Measurements from ENCODE around the gene SLC13A3.

The SLC13A3 gene

DNA sequence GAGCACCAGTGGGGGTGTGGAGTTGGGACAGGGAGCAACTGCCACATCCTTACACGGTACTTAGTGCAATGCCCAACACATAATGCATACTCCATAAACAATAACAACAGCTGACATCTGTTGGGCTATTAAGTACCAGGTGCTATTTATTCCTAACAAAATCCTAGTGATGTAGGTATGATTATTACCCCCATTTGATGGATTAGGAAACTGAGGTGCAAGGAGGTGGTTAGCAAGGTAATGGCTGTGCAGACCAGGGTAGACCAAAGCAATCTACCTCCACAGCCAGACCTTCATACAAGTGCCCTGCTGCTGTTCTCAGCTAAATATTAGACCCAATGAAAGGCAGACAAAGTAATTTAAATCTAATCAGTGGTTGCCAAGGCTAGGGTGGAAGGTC lies 36.8 kb downstream of the SLC13A3 start:
- no peak overlapping the region for H3K27ac ChIP-seq (ENCODE audit: low read depth, low read length)
- no peaks in the 10 kb centered on the region for H3K4me1 ChIP-seq (ENCODE audit: control insufficient read depth, low read length)
- peaks cover 10% of the 10 kb centered on the region; the same call in 1 of the 2 replicates for H3K27me3 ChIP-seq (ENCODE audit: control insufficient read depth, low read length)
- H3K4me2 ChIP-seq (ENCODE audit: low read length), result no peak overlapping the region
- no peaks in the 10 kb centered on the region for H3K9me3 ChIP-seq (ENCODE audit: control insufficient read depth, insufficient read depth, low read length)
- no peaks in the 10 kb centered on the region for H3F3A ChIP-seq (ENCODE audit: control insufficient read depth, insufficient read depth)
- H3K36me3 ChIP-seq (ENCODE audit: control insufficient read depth, low read length), result no peaks in the 10 kb centered on the region
- H3K79me2 ChIP-seq (ENCODE audit: control insufficient read depth, low read length), result no peaks in the 10 kb centered on the region
- no peaks in the 10 kb centered on the region for H3K9me2 ChIP-seq (replicated peaks; ENCODE audit: control insufficient read depth, low read length)
- H4K20me1 ChIP-seq (ENCODE audit: control insufficient read depth, insufficient read depth, low read depth, low read length), result no peaks in the 10 kb centered on the region
- H3K4me3 ChIP-seq (ENCODE audit: low read length), result no peak overlapping the region
- no peak for TF ChIP-seq EZH2phosphoT487 (IDR thresholded peaks at IDR 0.05; ENCODE audit: borderline replicate concordance, low read length)
- TF ChIP-seq, protein P1, sequence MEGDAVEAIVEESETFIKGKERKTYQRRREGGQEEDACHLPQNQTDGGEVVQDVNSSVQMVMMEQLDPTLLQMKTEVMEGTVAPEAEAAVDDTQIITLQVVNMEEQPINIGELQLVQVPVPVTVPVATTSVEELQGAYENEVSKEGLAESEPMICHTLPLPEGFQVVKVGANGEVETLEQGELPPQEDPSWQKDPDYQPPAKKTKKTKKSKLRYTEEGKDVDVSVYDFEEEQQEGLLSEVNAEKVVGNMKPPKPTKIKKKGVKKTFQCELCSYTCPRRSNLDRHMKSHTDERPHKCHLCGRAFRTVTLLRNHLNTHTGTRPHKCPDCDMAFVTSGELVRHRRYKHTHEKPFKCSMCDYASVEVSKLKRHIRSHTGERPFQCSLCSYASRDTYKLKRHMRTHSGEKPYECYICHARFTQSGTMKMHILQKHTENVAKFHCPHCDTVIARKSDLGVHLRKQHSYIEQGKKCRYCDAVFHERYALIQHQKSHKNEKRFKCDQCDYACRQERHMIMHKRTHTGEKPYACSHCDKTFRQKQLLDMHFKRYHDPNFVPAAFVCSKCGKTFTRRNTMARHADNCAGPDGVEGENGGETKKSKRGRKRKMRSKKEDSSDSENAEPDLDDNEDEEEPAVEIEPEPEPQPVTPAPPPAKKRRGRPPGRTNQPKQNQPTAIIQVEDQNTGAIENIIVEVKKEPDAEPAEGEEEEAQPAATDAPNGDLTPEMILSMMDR (IDR thresholded peaks at IDR 0.05; ENCODE audit: low read depth, low read length, poor library complexity, severe bottlenecking), result no peak

DNA sequence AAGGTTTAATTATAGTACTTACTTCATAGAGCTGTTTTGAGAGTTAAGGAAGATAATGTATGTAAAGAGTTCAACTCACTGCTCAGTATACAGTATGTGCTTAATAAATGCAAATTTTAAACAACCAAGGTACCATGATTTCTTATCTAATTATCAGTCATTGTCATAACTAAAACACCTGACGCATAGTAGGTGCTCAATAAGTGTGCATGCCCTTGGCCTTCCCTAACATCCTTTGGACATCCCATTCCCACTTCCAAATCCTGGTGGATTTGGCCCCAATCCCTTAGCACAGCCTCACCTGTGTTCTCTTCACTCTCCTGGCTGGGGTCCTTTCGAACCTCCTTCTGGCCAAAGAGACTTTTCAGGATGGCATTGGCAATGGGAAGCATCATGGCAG lies 41.1 kb downstream of the SLC13A3 start:
- TF ChIP-seq, protein P1 (IDR thresholded peaks at IDR 0.05; ENCODE audit: low read depth, low read length, poor library complexity, severe bottlenecking), result no peak
- TF ChIP-seq EZH2phosphoT487 (IDR thresholded peaks at IDR 0.05; ENCODE audit: borderline replicate concordance, low read length), result no peak
- Histone ChIP-seq H3K79me2 (ENCODE audit: control insufficient read depth, low read length) (no peaks in the 10 kb centered on the region), H3K4me3 (ENCODE audit: low read length) (no peak overlapping the region), H3K9me2 (replicated peaks; ENCODE audit: control insufficient read depth, low read length) (no peaks in the 10 kb centered on the region), H3K36me3 (ENCODE audit: control insufficient read depth, low read length) (no peaks in the 10 kb centered on the region), H3K9me3 (ENCODE audit: control insufficient read depth, insufficient read depth, low read length) (no peaks in the 10 kb centered on the region), H3K27ac (ENCODE audit: low read depth, low read length) (no peak overlapping the region), H3K27me3 (ENCODE audit: control insufficient read depth, low read length) (peaks cover 5% of the 10 kb centered on the region; the same call in 1 of the 2 replicates), H4K20me1 (ENCODE audit: control insufficient read depth, insufficient read depth, low read depth, low read length) (no peaks in the 10 kb centered on the region), H3F3A (ENCODE audit: control insufficient read depth, insufficient read depth) (no peaks in the 10 kb centered on the region), H3K4me1 (ENCODE audit: control insufficient read depth, low read length) (no peaks in the 10 kb centered on the region), H3K4me2 (ENCODE audit: low read length) (no peak overlapping the region)

DNA sequence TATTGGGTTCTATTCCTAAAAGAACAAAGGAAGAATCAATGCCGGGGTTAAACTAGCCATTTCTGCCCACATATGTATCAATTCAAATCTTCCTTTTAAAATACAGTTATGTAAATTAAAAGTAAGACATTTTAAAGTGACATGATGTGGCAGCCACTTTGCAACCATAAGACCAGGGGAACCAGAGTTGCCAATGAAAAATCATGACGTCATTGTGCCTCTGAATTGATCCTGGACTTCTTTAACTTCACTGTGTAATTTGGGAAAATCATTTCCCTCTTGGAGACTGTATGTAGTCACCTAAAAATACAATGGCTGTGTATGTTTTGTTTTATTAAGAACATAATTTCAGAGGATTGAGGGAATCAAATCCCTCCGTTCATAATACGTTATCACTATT lies 42.2 kb downstream of the SLC13A3 start:
- no peaks in the 10 kb centered on the region for H3K9me3 ChIP-seq (ENCODE audit: control insufficient read depth, insufficient read depth, low read length)
- H3K4me3 ChIP-seq (ENCODE audit: low read length), result no peak overlapping the region
- no peaks in the 10 kb centered on the region for H3K9me2 ChIP-seq (replicated peaks; ENCODE audit: control insufficient read depth, low read length)
- TF ChIP-seq EZH2phosphoT487 (IDR thresholded peaks at IDR 0.05; ENCODE audit: borderline replicate concordance, low read length), result no peak
- TF ChIP-seq, protein P1 (IDR thresholded peaks at IDR 0.05; ENCODE audit: low read depth, low read length, poor library complexity, severe bottlenecking), result no peak
- no peak overlapping the region for H3K4me2 ChIP-seq (ENCODE audit: low read length)
- H3K27me3 ChIP-seq (ENCODE audit: control insufficient read depth, low read length), result no peaks in the 10 kb centered on the region
- H4K20me1 ChIP-seq (ENCODE audit: control insufficient read depth, insufficient read depth, low read depth, low read length), result no peaks in the 10 kb centered on the region
- H3K4me1 ChIP-seq (ENCODE audit: control insufficient read depth, low read length), result no peaks in the 10 kb centered on the region
- H3K27ac ChIP-seq (ENCODE audit: low read depth, low read length), result no peak overlapping the region
- H3K79me2 ChIP-seq (ENCODE audit: control insufficient read depth, low read length), result no peaks in the 10 kb centered on the region
- H3K36me3 ChIP-seq (ENCODE audit: control insufficient read depth, low read length), result no peaks in the 10 kb centered on the region
- H3F3A ChIP-seq (ENCODE audit: control insufficient read depth, insufficient read depth), result no peaks in the 10 kb centered on the region

Data from DOHH2 (cell line).